ENCODE measurements around the gene C3orf62.

The C3orf62 gene
- 1.6 to 11.5 (median 5.3) reads per million in 18 experiments for total RNA-seq

DNA sequence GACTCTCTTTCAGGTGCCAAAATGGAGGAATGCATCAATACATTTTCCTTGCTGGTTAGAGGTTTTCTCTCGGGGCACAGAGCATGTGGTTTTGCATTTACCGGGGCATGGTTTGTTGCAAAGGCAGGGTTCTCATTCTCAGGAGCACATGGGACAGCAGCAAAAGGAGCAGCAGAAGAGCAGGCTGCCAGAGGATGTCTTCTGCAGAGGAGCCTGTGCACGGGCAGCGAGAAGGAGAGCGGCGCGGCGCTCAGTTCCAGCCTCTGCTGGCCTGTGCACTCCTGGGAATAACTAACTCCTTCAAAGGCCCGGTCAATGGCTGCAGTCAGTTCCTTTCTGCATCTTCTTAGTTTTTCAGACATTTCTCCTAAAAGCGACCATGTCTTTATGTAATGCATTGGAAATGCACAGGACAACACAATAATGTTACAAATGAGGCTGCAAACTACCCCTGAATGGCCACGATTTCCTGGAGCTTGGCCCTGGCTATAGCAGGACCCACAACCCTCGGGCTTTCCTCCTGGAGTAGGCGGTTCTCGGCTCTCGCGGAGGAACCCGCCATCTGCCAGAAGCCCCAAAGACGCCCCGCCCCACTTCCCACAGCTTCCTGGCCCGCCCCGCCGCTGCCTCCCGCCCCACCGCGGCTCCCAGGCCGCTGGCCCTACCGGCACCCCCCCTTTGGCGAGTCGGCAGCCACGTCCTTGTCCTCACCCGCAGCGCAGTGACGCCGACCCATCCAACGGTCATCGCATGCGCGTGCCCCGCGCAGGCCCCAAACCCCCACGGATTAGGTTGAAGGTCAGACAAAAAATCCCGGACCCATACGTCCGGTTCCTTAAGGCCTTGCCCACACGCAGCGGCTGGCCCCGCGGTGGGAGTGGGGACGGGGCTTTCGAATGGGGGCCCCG lies at the start of gene C3orf62:
Gene C3orf62, minus strand, starts transcription at position 758 of the 908 bp plus-strand sequence. Its CDS starts 360 bp downstream, at position 398.
- peak; percentile 77 to 90 for DNase-seq

DNA sequence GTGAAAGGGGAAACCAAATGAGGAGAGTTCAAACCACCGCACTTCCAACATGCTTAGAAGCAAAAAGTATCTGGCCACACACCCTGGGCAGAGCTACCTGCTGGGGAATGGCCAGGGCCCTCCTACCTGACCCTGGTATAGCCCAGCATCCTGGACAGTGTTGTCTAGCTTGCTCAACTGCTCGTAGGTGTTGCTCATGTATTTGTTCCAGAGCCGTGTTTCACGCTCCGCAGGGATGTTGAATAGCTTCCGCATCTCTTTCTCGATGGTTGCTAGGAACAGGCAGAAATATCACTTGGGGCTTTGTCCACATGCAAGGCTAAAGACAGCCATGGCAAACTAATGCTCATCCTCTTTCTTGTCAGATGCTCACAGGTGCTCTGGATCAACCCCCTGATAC lies 47.7 kb upstream of the C3orf62 start:
- DNase-seq = no peak

DNA sequence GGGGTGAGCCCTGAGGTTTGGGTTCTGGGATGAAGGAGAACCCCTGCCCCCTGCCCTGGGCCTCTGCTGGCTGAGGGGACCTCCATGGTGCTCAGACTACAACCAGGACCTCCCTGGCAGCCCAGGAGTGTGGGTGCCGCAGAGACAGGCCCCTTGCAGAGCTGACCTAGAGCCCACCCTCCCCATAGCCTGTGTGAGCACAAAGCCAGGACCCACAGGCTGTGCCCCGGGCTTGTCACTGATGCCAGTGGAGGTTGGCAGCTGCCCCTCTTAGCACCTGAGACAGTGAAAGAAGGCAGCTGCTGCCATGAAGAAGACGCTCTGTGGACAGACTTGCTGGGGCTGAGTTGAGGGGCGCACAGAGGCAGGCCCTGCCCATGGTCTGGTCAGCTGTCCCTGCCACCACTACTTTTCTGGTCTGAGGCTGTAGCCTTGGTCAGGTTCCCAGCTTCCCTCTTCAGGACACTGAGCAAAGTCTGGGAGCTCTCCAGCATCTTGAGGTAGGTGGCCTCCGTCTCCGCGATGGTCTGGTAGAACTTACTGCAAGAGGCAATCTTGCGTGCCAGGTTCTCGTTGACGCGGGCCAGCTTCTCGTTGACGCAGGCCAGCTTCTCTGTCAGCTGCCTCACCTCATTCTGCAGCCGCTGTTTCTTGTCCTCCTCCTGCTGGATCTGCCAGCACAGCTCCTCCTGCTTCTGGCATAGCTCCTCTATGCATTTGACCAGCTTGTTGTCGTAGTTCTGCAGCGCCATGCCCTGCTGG lies 39.8 kb upstream of the C3orf62 start:
- DNase-seq = no peak

DNA sequence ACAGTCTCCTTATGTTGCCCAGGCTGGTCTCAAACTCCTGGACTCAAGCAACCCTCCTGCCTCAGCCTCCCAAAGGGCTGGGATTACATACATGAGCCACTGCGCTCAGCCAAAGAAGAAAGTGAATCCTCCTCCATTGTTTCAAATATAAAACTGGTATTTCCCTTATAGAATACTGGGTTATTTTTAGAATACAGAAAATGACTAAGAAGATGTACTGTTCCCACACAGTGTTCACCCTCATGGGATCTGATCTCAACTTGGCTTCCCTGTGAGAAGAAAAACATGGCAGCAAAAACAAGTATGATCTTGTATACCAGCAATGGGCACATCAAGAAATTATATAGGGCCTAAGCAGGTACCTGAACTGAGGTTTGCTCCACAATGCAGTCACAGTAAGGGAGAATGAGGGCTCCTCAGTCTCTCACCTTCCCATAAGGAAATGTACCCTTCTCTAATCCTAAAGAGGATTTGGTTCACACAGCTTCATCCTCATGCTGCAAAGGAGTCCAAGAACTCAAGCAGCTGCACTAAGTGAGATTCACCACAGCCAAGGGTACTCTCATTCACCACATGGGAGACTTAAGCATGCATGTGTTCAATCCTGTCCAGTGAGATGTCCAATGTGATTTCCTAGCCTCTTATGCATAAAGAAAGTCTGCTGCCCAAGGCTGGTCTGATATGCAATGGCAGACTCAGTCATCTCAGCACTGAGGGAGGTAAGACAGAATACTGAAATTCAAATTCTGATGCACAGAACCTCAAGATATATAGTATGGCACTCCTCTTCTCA lies 37.1 kb upstream of the C3orf62 start:
- peak; percentile 56 to 68 for DNase-seq

DNA sequence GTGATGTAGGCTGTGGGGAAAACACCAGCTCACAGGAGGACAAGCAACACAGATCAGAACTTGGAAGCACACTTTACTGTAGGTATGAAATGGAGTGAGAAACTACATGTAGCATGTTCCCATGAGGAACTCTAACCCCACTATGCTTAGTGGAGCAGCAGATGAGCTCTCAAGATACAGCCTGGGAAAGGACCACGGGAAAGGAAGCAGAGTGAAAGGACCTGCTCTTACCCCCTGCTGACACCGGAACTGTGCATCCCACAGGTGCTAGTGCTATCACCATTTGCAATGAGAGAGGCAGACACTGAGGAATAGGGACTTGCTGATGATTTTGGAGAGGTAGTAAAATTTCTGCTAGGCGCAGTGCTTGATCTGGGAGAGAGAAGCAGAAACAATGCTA lies 34.3 kb upstream of the C3orf62 start:
- DNase-seq = no peak

- DNase-seq = no peak
Observed at GRCh38 chr3:49310677-49311076, 33.6 kb upstream of the C3orf62 start.

DNA sequence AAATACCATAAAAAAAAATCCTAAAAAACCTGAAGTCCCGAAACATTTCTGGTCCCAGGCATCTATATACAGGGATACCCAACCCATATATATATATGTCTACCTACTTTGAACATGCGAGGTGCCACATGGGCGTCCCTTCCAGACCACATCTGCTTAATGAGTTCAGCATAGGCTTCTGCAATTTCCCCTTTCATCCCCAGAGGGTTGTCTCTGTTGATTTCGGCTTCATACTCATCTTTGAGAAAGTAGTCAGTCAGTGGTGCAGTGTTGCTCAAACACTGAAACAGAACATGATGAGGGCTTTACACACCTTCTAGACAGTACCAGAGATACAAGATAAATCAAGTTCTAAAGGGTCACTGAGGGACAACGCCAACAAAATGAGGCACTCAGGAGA lies 28.6 kb upstream of the C3orf62 start:
- DNase-seq = no peak

DNA sequence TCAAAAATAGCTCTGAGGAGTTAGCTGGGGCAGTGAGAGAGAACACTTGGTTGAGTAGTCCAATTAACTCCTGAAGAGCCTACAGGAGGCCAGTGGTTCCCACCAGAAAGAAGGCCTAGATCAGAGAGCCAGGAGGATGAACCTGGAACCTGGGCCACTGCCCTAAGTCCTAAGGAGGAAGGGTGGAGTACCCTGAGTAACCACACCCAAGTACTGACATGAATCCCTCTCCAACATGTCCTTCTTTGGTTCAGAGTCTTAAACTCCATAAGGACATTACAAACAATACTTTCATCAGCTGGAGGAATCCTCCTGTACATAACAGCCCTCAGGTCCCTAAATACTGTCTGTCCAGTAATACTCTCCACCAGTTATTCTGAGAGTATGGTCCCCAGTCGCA lies 25.6 kb upstream of the C3orf62 start:
- DNase-seq = no peak

- DNase-seq = no peak
Observed at GRCh38 chr3:49300595-49300994, 23.6 kb upstream of the C3orf62 start.

DNA sequence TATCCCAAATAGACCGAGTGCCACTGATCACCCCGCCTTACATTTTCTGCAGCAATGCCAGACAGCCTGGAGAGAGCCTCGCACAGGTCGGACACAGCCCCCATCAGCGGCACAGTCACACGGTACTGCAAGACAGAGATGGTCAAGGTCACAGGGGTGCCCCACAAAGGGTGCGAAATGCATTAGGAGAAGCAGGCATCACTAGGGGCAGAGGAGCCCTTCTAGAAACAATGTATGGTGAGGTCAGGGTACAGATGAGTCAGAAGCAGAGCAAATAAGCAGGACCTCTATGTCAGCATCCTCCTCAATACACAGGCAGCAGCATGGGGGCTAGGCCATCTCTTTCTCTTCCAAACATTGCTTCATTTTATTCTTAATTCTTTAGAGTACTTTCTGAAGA lies 21.5 kb upstream of the C3orf62 start:
- DNase-seq = no peak

- no peak for DNase-seq
Observed at GRCh38 chr3:49296781-49297411, 19.9 kb upstream of the C3orf62 start.

- peak; percentile 51 to 59 for DNase-seq
Observed at GRCh38 chr3:49295489-49296058, 18.5 kb upstream of the C3orf62 start.

GRCh38 chr3:49294343-49294742 lies 17.3 kb upstream of the C3orf62 start:
- no peak for DNase-seq

GRCh38 chr3:49283997-49284396 lies 7.0 kb upstream of the C3orf62 start:
- DNase-seq = no peak

GRCh38 chr3:49279376-49279775 lies 2.3 kb upstream of the C3orf62 start:
- DNase-seq = no peak

DNA sequence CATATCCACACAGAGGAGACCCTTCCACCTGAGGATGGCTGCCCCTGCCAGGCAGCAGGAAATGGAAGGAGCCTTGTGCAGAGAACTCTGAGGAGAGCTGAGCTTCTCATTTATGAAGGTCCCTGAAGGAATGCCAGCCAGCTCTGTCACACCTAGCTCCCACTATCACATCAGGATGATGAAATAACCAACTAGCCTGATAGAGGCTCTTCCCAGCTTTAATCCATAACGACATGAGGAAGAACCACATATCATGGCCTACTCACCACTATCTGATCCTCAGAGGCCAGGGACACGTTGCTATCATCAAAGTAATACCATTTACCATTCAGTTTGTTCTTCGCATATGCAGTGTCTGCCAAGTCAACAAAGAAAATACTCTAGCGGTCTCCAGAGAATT lies 1.5 kb upstream of the C3orf62 start:
- no peak for DNase-seq

- peak in 1 of 2 donors; percentile 6 for DNase-seq
Observed at GRCh38 chr3:49277383-49277775, 347 bp upstream of the C3orf62 start.

- DNase-seq = no peak
Observed at GRCh38 chr3:49273825-49274532, 3.1 kb downstream of the C3orf62 start.

GRCh38 chr3:49271047-49271446 lies 6.0 kb downstream of the C3orf62 start:
- no peak for DNase-seq

DNA sequence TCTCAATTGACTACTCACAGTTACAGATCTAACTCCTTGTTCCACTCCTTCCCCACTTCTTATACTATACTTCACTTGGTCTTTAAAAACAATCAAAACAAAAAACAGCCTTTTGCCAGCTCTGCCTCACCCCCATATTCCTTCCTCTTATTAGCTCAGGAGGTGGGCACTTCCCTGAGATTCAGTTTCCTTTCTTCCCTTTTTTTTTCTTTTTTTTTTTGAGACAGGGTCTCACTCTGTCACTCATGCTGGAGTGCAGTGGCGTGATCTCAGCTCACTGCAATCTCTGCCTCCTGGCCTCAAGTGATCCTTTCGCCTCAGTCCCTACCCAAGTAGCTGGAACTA lies 6.9 kb downstream of the C3orf62 start:
- no peak for DNase-seq

DNA sequence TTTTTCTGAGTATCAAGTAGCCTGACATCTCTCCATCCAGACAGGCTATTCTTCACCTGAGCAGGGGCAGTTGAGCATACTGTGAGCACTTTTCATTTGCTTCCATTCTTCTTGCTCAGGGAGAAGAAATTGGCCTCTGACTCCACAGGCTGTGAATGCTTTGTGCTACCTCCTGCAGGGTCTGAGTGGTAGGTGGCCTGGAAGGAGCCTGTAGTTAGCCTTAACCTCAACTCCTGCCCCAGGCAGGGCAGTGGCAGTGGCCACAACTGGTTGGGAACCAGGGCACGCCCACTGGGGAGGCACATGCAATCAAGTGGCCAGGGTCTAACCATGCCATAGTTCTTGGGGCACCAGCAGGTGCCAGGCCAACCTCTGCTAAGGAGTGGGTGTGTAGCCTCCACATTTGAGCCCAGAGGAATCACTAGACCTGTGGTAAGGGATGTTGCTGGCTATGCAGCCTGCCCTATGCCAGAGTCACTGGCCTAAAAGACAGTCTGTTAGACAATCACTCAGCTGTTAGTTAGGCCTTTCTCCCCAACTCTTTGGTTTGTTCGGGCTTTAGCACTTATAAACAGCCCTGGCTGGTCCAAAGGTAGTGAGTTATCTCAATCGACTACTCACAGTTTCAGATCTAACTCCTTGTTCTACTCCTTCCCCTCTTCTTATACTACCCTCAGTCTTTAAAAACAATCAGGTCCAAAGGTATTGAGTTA lies 7.4 kb downstream of the C3orf62 start:
- no peak for DNase-seq

Data from inflammatory macrophage (primary cell).